OCI-LY3 (cell line): ENCODE results near the gene NR1I2.

Experiments used
- H2AFZ ChIP-seq: fragments of 200-600, 300-600 bp; shearing (Covaris generic); 2 replicates; pipeline ENCODE4 v1.6.0; 2014; ENCODE audit warnings: antibody characterized with exemption, low read depth, low read length
- H3K27ac ChIP-seq: fragments of 200-600, 300-600 bp; sonication (generic); 2 replicates; pipeline ENCODE4 v1.5.1; 2014; ENCODE audit warnings: mild to moderate bottlenecking, low read length, moderate library complexity, mixed read lengths
- H3K27me3 ChIP-seq: fragments of 200-600, 300-600 bp; sonication (generic); 2 replicates; pipeline ENCODE4 v1.6.1; 2014; ENCODE audit warnings: low read depth, low read length, mixed read lengths
- H3K36me3 ChIP-seq: fragments of 200-600, 300-600 bp; sonication (generic); replicated peaks from 2 replicates; pipeline ENCODE3; 2014; ENCODE audit warnings: low read depth, low read length, mixed read lengths
- H3K4me1 ChIP-seq: fragments of 300-600, 200-600 bp; sonication (generic); 2 replicates; pipeline ENCODE4 v1.6.1; 2014; ENCODE audit warnings: low read length, mixed read lengths
- H3K4me2 ChIP-seq: fragments of 200-600, 300-600 bp; sonication (generic); 2 replicates; pipeline ENCODE4 v1.6.1; 2014; ENCODE audit warnings: low read length, mixed read lengths
- H3K4me3 ChIP-seq: fragments of 300-600, 200-600 bp; sonication (generic); 2 replicates; pipeline ENCODE4 v1.5.1; 2014; ENCODE audit warnings: antibody characterized with exemption, mild to moderate bottlenecking, low read length, moderate library complexity
- H3K79me2 ChIP-seq: fragments of 300-600, 200-600 bp; shearing (Covaris generic); 2 replicates; pipeline ENCODE4 v1.6.1; 2014; ENCODE audit warnings: mild to moderate bottlenecking, low read length, mixed read lengths
- H3K9ac ChIP-seq: fragments of 300-600, 200-600 bp; shearing (Covaris generic); 2 replicates; pipeline ENCODE4 v1.6.0; 2014; ENCODE audit warnings: mild to moderate bottlenecking, low read length, moderate library complexity
- H3K9me3 ChIP-seq: fragments of 200-600, 300-600 bp; shearing (Covaris generic); 2 replicates; pipeline ENCODE4 v1.6.1; 2014; ENCODE audit warnings: low read length, mixed read lengths; ENCODE audit not compliant: insufficient read depth
- H4K20me1 ChIP-seq: fragments of 200-600, 300-600 bp; sonication (generic); 2 replicates; pipeline ENCODE4 v1.6.1; 2016; ENCODE audit warnings: low read length, mixed read lengths; ENCODE audit not compliant: insufficient read depth
- CTCF ChIP-seq: fragments of 200-600, 300-600 bp; sonication (generic); IDR thresholded peaks from 2 replicates; pipeline ENCODE4 v1.5.1; 2014; ENCODE audit warnings: antibody characterized with exemption, low read length, low read depth
- EZH2phosphoT487 ChIP-seq: fragments of 200-600 bp; shearing (Covaris generic); IDR thresholded peaks from 2 replicates; pipeline ENCODE4 v1.6.1; 2018; ENCODE audit warnings: antibody characterized with exemption, mixed run types, low read depth

Gene NR1I2

GRCh38 chr3:119825820-119826219 lies 43.9 kb downstream of the NR1I2 start:
- no peak overlapping the region for H3K4me2 ChIP-seq
- no peak for TF ChIP-seq CTCF
- TF ChIP-seq EZH2phosphoT487 = no peak
- H3K36me3 ChIP-seq = no peaks in the 10 kb centered on the region
- H2AFZ ChIP-seq = no peak overlapping the region
- H4K20me1 ChIP-seq = no peaks in the 10 kb centered on the region
- no peaks in the 10 kb centered on the region for H3K27me3 ChIP-seq
- H3K9me3 ChIP-seq = no peaks in the 10 kb centered on the region
- H3K4me1 ChIP-seq = no peaks in the 10 kb centered on the region
- H3K79me2 ChIP-seq = no peaks in the 10 kb centered on the region
- no peak overlapping the region for H3K27ac ChIP-seq
- H3K9ac ChIP-seq = no peak overlapping the region
- H3K4me3 ChIP-seq = no peak overlapping the region

- H3K4me3 ChIP-seq = no peak overlapping the region
- H3K4me1 ChIP-seq = no peaks in the 10 kb centered on the region
- no peak overlapping the region for H2AFZ ChIP-seq
- H3K36me3 ChIP-seq = no peaks in the 10 kb centered on the region
- H3K4me2 ChIP-seq = no peak overlapping the region
- no peak overlapping the region for H3K27ac ChIP-seq
- H3K79me2 ChIP-seq = no peaks in the 10 kb centered on the region
- TF ChIP-seq EZH2phosphoT487 = no peak
- no peak for TF ChIP-seq CTCF
- H3K9me3 ChIP-seq = no peaks in the 10 kb centered on the region
- H3K27me3 ChIP-seq = no peaks in the 10 kb centered on the region
- H4K20me1 ChIP-seq = no peaks in the 10 kb centered on the region
- H3K9ac ChIP-seq = no peak overlapping the region
These were observed 45.1 kb downstream of the NR1I2 start for GRCh38 chr3:119826711-119827608.

- no peak for TF ChIP-seq CTCF
- TF ChIP-seq EZH2phosphoT487 = no peak
- Histone ChIP-seq H2AFZ (no peak overlapping the region), H3K79me2 (no peaks in the 10 kb centered on the region), H3K4me1 (no peaks in the 10 kb centered on the region), H3K9me3 (no peaks in the 10 kb centered on the region), H3K27me3 (no peaks in the 10 kb centered on the region), H3K4me2 (no peak overlapping the region), H4K20me1 (no peaks in the 10 kb centered on the region), H3K4me3 (no peak overlapping the region), H3K36me3 (no peaks in the 10 kb centered on the region), H3K27ac (no peak overlapping the region), H3K9ac (no peak overlapping the region)
These were observed 47.5 kb downstream of the NR1I2 start for GRCh38 chr3:119829420-119829819.

- Histone ChIP-seq H3K9me3 (no peaks in the 10 kb centered on the region), H4K20me1 (no peaks in the 10 kb centered on the region), H3K4me1 (no peaks in the 10 kb centered on the region), H3K9ac (no peak overlapping the region), H3K79me2 (no peaks in the 10 kb centered on the region), H3K4me3 (no peak overlapping the region), H3K27me3 (no peaks in the 10 kb centered on the region), H3K27ac (no peak overlapping the region), H3K36me3 (no peaks in the 10 kb centered on the region), H3K4me2 (no peak overlapping the region), H2AFZ (no peak overlapping the region)
- TF ChIP-seq EZH2phosphoT487 (no peak), CTCF (peak; percentile 31; the same call in 1 of the 2 replicates)
These were observed 49.1 kb downstream of the NR1I2 start for GRCh38 chr3:119831022-119831421.
